Psoas muscle (tissue), 8 donors: ENCODE data around the gene CMSS1. TPM values are rescaled to one million over a fixed set of nuclear protein-coding genes. Genes with fewer than 3 reads are reported as not detected.

Source experiments
- ATAC-seq, 4 donors: fragments of 200-7000 bp; cut with Tn5 transposase; one replicate each; pipeline ENCODE4 v1.9.1; 2020; ENCODE audit warnings: moderate library complexity in 3 of 4, mild to moderate bottlenecking in 2 of 4
- DNase-seq, 2 donors: peaks; one replicate each; pipeline ENCODE4 v3.0.0-alpha.2; 2020
- H3K27ac ChIP-seq: fragments of 200-600 bp; one replicate; pipeline ENCODE4 v1.8.0; 2022
- H3K27me3 ChIP-seq, 3 donors: fragments of 200-600 bp in 1 of 3; one replicate each; pipeline versions ENCODE4 v1.6.1 to v1.8.0; 2013 to 2022; ENCODE audit warnings: low read length in 2 of 3, mild to moderate bottlenecking in 2 of 3, moderate library complexity in 1 of 3; ENCODE audit not compliant: insufficient read depth in 3 of 3
- H3K36me3 ChIP-seq, 2 donors: fragments of 200-600 bp in 1 of 2; one replicate each; pipeline versions ENCODE4 v1.6.1 to v1.8.0; 2013 to 2022; ENCODE audit warnings: low read depth in 1 of 2, mild to moderate bottlenecking in 1 of 2, moderate library complexity in 1 of 2; ENCODE audit not compliant: insufficient read depth in 1 of 2
- H3K4me1 ChIP-seq: fragments of 200-600 bp; one replicate; pipeline ENCODE4 v1.8.0; 2022
- H3K4me3 ChIP-seq: fragments of 200-600 bp; one replicate; pipeline ENCODE4 v1.8.0; 2022; ENCODE audit warnings: mild to moderate bottlenecking
- H3K9me3 ChIP-seq: fragments of 200-600 bp; one replicate; pipeline ENCODE4 v1.8.0; 2022
- CTCF ChIP-seq: fragments of 200-600 bp; IDR thresholded peaks from one replicate; pipeline ENCODE4 v1.8.0; 2022; ENCODE audit warnings: antibody characterized with exemption
- WGBS, 3 donors: extraction: QIAGEN DNeasy Blood & Tissue Kit; methylation state at CpG; one replicate each; pipeline versions ENCODE4 v1.1.6 to v1.1.7; 2013; 5-methylcytosine and 5-hydroxymethylcytosine counted together
- intact Hi-C, 2 donors: fragments of 100-400 bp; cut with DNase I; formaldehyde crosslinking; loops; one replicate each; pipeline versions ENCODE4 v1.11.0 to v1.14.2; 2022
- polyA plus RNA-seq, 3 donors: library from polyadenylated mRNA; stranded (reverse); fragments of 200-250 nt; gene quantifications; one replicate each; pipeline ENCODE4 v1.2.3, GENCODE V29; 2013
- total RNA-seq, 4 donors: library from RNA; stranded (reverse); fragmentation: NEBNext Ultra II Directional in 2 of 4; extraction: Animal tissue kit (Norgen Biotek cat#: 25700) in 2 of 4; gene quantifications; one replicate each; pipeline versions ENCODE4 v1.2.1 to v1.2.4, GENCODE V29; 2021 to 2023
- donor health status: healthy with polysubstance abuse.
- donor health status: DM: no; HTN: no; CAD: no; lungs with moderate emphysema.
- donor health status: Bipolar disorder and iron deficiency.
- donor health status: healthy.
- donor health status: DM: yes; HTN: yes; CAD: no.
- donor health status: DM: no; HTN: no; CAD: no.
- donor health status: DM: no; HTN: no; CAD: no.
- donor health status: DM: yes; HTN: yes; CAD: no.

Gene CMSS1
- total and polyA plus RNA-seq, 7 donors: 18.4 to 174 (median 58.8) TPM

- no peak for TF ChIP-seq CTCF
- 34 to 66% (median 49%) methylated on average over 1 of the region's 1 CpG for WGBS, 3 donors
- Histone ChIP-seq H3K4me1 (peaks cover 35% of the 10 kb centered on the region), H3K4me3 (no peak overlapping the region), H3K27me3 (no peaks in the 10 kb centered on the region), H3K36me3 (peaks cover 0 to 40% of the 10 kb centered on the region in 2 donors), H3K9me3 (no peaks in the 10 kb centered on the region), H3K27ac (no peak overlapping the region)
- ATAC-seq: no peak
- intact Hi-C loops: no loop called here
- no peak for DNase-seq
Measured at GRCh38 chr3:99851955-99852354, 34.3 kb downstream of the CMSS1 start.

- no peaks in the 10 kb centered on the region for H3K27me3 ChIP-seq
- 36 to 48% (median 38%) methylated on average over 1 of the region's 1 CpG for WGBS, 3 donors
- H3K4me3 ChIP-seq: no peak overlapping the region
- peaks cover 0 to 49% of the 10 kb centered on the region in 2 donors for H3K36me3 ChIP-seq
- ATAC-seq (peak in 2 of 4 donors; percentile 26 to 32), DNase-seq (no peak)
- intact Hi-C loops: no loop called here
- TF ChIP-seq CTCF: no peak
- no peak overlapping the region for H3K27ac ChIP-seq
- no peaks in the 10 kb centered on the region for H3K9me3 ChIP-seq
- H3K4me1 ChIP-seq: peaks cover 29% of the 10 kb centered on the region
Measured at GRCh38 chr3:99852851-99853250, 35.2 kb downstream of the CMSS1 start.

- no peak overlapping the region for H3K4me3 ChIP-seq
- H3K36me3 ChIP-seq: peaks cover 0 to 53% of the 10 kb centered on the region in 2 donors
- no peak for DNase-seq
- no peak for ATAC-seq
- H3K9me3 ChIP-seq: no peaks in the 10 kb centered on the region
- WGBS, 3 donors: 41 to 67% (median 47%) methylated on average over 1 of the region's 1 CpG
- intact Hi-C loops: no loop called here
- peaks cover 34% of the 10 kb centered on the region for H3K4me1 ChIP-seq
- peak overlapping the region; percentile 3 for H3K27ac ChIP-seq
- no peaks in the 10 kb centered on the region for H3K27me3 ChIP-seq
- no peak for TF ChIP-seq CTCF
Measured at GRCh38 chr3:99854756-99855298, 37.2 kb downstream of the CMSS1 start.

- Histone ChIP-seq H3K36me3 (peaks cover 0 to 42% of the 10 kb centered on the region in 2 donors), H3K27me3 (no peaks in the 10 kb centered on the region), H3K4me1 (peaks cover 44% of the 10 kb centered on the region), H3K4me3 (no peak overlapping the region), H3K9me3 (no peaks in the 10 kb centered on the region), H3K27ac (no peak overlapping the region)
- DNase-seq (no peak), ATAC-seq (no peak)
- TF ChIP-seq CTCF: no peak
- 87 to 89% (median 88%) methylated on average over 1 of the region's 1 CpG for WGBS, 3 donors
- intact Hi-C loops: loop anchor here in 1 of 2 donors (2.0 kb wide), 1 partner anchor 19 kb away; no protein-coding TSS in a partner anchor
Measured at GRCh38 chr3:99855900-99856299, 38.2 kb downstream of the CMSS1 start.
